SW 1271 (cell line): ENCODE data around the gene ZSWIM9.

ENCODE experiments used
- DNase-seq, 2 experiments: peaks; one replicate each; lab custom pipeline; 2025; lab: John Stamatoyannopoulos, UW

ZSWIM9 gene

GRCh38 chr19:48169939-48170803 lies at the start of gene ZSWIM9, which contains the start of gene LIG1:
ZSWIM9 (plus strand) TSS chr19:48170680; CDS start chr19:48171803, 1,123 bp downstream.
LIG1 (minus strand) TSS chr19:48170344; CDS start chr19:48165566, 4,778 bp downstream.
- DNase-seq = peak; percentile 73 to 81

- DNase-seq = no peak
Observed at GRCh38 chr19:48121066-48121465, 49.4 kb upstream of the ZSWIM9 start.

GRCh38 chr19:48121909-48122371 lies 48.5 kb upstream of the ZSWIM9 start:
- no peak for DNase-seq

DNA sequence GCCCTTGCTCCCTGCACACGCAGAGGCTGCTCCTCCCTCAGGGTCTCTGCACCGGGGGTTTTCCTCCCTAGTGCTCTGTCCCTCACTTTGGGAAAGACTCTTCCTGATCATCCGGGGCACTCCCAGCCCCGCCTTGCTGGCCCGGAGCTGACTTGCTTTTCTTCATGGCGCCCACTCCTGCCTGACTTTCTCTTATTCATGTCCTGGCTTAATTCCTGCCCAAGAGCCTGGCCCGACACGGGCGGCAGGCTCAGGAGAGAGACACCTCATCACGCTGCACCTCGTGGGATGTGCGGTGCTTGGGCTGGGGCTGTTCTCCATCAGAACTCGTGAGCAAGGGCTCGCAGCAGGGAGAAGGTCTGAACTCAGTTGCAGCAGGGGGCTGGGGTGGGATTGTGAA lies 48.1 kb upstream of the ZSWIM9 start:
- no peak for DNase-seq

DNA sequence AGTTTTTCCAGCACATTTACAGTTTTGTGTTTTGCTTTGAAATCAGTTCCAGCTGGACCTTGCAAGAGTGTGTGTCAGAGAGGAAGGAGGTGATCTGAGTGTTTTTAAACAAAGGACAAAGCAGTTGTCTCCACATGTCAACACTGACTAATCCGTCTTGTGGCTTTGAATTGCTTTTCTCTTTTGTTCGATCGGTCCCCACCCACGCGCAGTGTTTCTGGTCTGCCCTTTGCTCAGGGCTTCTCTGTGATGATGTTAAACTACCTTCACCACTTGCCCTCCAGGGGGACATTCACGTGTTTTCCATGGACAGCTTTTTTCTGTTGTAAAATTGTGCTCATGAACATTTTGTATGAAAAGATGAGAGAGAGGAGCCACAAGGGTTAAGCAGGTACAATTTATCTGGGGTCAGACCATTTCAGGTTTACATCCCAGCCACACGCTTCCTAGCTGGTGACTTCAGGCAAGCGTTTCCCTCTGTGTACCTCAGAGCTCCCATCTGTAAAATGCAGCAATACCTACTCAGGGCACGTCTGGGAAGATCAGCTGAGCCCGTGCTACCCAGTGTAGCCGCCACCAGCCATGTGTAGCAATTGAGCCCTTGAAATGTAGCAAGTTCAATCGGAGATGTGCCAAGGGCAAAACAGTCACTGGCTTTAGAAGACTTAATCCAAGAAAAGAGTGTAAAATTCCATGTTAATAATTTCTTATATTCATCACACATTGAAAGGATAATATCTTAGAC lies 46.4 kb upstream of the ZSWIM9 start:
- no peak for DNase-seq

DNA sequence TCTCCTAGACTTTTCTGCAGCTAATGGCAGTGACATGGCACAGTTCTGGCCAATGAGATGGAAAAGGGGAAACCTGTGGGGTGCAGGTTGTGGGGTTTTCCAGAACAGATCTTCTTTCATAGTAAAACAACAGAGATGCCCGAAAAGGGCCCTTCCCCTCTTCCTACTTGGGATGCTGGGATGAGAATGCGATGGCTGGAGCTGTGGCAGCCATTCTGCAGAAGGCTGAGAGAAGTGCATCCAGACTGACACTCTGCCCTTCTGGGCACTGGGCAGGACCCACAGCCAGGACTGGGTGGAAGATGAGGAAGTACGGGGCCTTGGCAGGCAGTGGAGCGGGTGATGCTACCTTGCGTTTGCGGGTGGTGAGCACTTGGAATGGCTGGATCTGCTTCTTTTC lies 42.9 kb upstream of the ZSWIM9 start:
- DNase-seq = no peak

GRCh38 chr19:48133094-48133493 lies 37.4 kb upstream of the ZSWIM9 start:
- no peak for DNase-seq

DNA sequence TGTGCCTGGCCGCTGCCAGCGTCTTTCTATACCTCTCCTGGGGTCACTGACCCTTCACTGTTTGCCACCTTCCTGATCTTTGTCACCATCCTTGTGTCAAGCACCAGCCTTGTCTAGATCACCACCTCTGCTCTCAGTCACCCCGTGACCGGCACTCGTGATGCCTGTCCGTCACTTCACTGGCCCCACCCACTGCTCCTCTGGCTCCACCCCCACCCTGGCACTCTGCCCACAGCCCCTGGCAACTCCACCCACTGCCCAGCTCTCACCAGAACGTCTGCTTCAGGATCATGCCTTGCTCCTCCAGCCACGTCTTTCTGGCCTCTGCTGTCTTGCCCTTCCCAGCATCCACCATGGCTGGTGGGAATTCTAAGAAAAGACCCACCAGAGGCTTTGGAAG lies 35.1 kb upstream of the ZSWIM9 start:
- DNase-seq = no peak

GRCh38 chr19:48136547-48136946 lies 33.9 kb upstream of the ZSWIM9 start:
- DNase-seq = no peak

- DNase-seq = no peak
Observed at GRCh38 chr19:48137411-48137810, 33.1 kb upstream of the ZSWIM9 start.

- DNase-seq = no peak
Observed at GRCh38 chr19:48139053-48139452, 31.4 kb upstream of the ZSWIM9 start.

- no peak for DNase-seq
Observed at GRCh38 chr19:48147597-48148175, 22.8 kb upstream of the ZSWIM9 start.

GRCh38 chr19:48148576-48148975 lies 21.9 kb upstream of the ZSWIM9 start:
- no peak for DNase-seq

- DNase-seq = no peak
Observed at GRCh38 chr19:48149430-48149829, 21.1 kb upstream of the ZSWIM9 start.

DNA sequence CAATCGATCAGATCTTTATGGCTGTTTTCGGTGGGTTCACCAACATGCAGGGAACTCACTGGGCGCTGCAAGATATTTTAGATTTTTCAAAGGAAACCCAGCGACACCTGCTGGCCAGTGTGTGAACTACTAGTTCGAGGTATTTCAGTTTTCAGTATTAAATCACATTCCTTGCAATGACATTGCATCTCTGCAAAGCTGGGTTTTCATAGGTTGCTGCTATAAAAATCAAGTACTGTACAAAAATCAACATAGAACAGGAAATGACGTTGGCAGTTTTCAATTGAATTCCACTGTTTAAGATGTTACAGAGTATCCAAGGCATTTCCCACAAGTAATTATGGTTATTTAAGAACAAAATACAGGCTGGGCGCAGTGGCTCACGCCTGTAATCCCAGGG lies 17.9 kb upstream of the ZSWIM9 start:
- DNase-seq = peak; percentile 30 to 31

- no peak for DNase-seq
Observed at GRCh38 chr19:48154003-48154402, 16.5 kb upstream of the ZSWIM9 start.

DNA sequence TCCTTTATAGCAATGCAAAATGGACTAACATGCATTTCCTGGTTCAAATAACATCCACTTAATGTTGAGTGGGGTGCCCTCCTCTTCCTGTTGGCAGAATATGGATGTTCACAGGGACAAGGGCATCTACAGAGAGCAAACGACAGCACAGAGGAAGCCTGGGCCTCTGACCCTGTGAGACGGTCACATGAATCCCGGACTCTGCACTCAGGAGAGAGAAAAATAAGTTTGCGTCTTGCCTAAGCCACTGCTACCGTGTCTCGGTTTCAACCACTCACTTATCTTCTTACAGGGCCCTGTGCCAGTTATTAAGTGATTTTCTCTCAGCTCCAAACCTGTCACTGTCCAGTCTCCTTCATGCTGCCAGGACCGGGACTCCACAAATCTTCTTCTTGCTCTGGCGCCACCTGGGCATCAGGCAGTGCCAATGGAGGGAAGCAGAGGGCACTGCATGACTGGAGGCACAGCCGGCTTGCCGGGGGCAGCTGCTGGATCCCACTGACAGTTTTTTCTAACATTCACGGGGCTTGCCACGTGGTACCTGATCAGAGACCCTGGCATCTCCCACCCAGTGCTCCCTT lies 12.2 kb upstream of the ZSWIM9 start:
- no peak for DNase-seq

DNA sequence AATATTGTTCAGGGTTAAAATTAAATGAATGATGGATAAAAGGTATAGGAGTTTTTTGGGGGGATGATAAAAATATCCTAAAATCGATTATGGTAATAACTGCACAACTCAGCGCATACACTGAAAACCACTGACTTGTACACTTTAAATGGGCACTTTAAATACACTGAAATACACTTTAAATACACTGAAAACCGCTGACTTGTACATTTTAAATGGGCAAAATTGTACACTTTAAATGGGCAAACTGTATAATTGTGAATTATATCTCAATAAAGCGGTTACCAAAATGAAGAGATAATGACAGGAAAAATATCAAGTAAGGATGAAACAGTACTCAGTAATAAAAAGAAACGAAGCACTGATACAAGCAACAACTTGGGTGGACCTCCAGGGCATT lies 1.8 kb upstream of the ZSWIM9 start:
- DNase-seq = no peak

GRCh38 chr19:48169578-48169938 lies 922 bp upstream of the ZSWIM9 start:
- peak in 1 of 2 experiments; percentile 39 for DNase-seq

DNA sequence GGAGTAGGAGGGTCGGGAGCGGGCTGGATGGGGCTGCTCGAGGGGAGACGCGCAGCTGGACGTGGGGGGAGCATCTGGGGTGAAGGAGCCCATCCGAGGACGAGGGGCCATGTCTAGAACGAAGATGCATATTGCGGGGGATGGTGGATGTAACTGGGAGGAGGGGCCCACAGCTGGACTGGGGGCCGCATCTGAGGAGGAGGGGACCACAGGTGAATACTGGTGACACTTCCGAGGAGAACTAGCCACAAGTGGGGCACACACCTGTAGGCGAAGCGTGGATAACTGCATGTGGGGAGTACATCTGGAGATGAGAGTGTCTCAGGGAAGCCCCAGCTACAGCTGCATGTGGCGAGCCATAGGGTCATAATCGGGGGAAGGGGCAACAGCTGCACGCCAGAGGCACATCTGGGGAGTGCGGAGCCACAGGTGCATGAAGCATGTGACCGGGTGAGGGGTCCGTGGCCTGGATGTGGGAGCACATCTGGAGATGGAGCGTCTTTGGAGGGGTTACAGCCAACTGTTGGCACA lies 402 bp downstream of the ZSWIM9 start:
- DNase-seq = no peak

DNA sequence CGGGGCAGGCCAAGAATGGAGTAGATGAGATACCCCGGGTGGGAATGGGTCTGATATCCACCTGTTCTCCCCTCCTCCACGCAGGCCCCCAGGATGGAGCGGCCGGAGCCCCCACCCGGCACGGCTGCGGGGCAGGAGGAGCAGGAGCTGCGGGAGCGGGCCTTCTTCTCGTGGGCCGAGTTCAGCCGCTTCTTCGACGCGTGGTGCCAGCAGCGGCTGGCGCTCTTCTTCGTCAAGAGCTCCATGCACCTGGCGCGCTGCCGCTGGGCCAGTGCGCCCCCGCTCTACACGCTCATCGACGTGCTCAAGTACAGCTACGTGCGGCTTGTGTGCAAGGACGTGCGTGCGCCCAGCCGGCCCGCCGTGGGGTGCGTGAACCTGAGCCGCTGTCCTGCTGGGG lies 1.2 kb downstream of the ZSWIM9 start:
- no peak for DNase-seq

GRCh38 chr19:48174445-48175030 lies 4.1 kb downstream of the ZSWIM9 start:
- no peak for DNase-seq
